Measurements from ENCODE around the gene ZBED4.

DNA sequence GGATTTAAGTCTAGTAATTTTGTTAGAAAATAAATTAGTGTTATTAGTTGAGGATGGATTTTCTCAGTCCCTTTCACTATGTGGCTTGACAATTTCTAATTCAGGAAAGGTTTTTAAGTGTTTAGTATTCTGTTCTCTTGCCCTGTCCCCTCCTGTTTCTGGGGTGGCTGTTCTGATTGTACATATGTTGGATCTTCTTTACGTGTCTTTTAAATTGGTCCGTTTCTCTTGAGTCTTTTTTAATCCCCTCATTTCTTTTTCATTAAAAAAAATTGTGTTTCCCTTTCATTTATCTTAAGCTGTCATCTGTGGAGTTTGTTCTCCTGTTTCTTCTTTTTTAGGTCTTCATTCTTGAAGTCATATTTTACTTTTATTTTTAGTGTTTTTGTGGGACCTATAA, 12.5 kb downstream of the ZBED4 start:
- no peak for TF ChIP-seq CTCF (IDR thresholded peaks at IDR 0.05)
- no peak for TF ChIP-seq POLR2AphosphoS5 (IDR thresholded peaks at IDR 0.05)
- TF ChIP-seq POLR2A (IDR thresholded peaks at IDR 0.05) = no peak

All from transverse colon (tissue), 4 donors.